ENCODE data around the gene ZFYVE28.

Gene ZFYVE28

DNA sequence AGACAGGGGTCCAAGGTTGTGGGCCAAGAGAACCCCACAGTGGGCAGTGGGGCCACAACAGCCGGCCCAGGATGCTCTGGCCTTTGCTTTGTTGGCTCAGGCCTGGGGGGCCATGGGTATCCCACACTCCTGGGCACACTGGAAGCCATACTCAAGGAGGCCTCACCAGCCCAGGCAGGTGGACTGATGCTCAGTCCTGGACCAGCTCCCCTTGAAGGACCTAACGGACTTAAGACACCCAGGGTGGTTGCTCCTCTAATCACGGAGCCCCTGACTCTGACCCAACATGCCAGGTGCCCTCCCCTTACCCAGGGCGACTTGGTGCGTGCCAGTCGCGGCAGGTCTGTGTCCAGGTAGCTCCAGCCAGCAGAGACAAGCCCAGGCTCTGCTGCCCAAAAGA lies 50.8 kb downstream of the ZFYVE28 start:
- DNase-seq (ENCODE audit: low spot score) = no peak

DNA sequence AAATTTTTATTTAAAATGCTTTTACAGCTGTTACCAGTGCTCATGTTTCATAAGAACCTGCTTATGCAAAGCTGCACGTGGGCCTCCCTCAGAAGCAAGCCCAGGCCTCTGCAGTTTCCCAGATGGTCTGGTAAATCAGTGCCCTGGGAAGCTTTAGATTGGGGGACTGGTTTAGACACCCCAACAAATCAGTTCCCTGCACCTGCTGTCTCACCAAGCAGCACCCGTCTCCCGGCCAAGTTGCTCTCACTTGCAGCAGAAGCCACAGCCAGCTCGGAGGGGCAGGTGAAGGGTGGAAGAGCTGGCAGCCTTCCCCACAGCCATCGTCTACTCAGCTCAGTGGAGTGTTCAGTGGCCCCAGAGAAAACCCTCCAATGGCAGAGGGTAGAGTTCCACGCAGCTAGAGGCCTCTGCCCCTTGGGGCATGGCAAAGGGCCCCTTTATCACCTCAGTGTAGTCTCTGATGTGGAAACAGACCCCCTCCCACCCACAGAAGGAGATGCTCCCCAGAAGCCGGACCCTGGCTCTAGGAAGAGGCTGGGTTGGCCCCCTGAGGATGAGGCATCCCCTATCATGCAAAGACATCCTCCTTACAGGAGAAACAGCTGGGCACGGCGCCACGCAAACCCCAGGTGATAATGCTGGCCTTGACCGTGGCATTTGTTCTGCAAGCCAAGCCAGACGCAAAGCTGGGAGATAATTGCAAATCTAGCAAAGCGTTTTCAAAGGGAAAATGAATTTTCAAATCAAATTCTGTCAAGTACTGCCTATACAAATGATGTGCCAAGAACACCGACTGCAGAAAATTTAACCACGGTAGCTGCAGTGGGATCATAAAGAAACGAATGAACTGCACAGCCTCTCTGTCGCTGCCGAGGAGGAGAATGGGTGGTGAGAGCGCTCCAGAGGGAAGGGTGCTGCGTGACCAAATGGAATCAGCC lies 51.9 kb downstream of the ZFYVE28 start:
- peak; percentile 27 for DNase-seq (ENCODE audit: low spot score)

DNA sequence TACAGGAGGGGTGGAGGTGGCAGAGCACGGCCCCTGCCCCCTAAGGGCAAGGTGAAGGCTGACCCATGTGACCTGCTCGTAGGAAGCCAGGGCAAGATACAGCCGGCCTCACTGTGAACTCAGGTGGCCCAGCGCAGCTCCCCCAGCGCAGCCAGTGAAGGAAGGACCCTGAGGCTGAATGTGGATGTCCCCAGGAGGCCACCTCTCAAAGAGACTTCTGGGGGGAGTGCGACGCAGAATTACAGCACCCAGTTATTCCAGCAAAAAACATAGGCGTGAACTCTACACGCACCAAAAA lies 52.6 kb downstream of the ZFYVE28 start:
- peak; percentile 26 for DNase-seq (ENCODE audit: low spot score)

DNA sequence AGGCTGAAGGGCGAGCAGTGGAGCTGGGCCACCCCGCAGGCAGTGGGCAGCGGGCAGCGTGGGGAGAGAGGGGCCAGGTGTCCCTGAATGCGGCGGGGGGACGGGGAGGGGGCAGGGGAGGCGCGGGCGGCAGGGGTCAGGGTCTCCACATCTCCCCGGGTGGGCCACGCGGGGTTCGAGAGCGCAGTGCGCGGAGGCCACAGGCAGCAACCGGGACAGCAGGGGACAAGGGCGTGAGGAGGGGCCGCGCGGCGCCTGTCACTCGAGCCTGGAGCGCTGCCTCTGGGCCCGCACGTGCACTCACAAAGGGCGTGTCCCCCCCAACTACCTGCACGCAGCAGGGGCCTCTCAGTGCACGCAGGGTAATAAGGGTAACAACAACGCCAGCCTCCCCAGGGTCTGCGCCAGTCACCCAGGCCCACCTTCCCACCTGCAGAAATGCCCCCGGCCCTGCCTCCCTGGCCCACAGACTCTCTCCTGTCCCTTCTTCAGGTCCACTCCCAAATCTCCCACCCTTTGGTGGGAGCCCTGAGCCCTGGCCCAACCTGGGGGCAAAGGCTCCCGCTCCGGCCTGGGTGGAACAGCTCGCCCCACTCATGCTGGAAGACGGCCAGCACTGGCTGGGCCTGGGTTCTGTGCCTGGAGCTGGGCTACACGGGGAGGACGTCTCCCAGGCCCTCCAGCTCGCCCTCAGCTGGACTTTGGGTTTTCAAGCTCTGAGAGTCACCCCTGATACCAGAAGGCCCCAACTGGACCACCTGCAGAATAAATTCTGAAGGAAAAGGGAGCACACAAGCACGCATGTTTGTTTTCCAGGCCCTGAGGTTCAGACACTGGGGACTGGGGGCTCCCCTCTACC lies 53.2 kb downstream of the ZFYVE28 start:
- peak; percentile 33 for DNase-seq (ENCODE audit: low spot score)

DNA sequence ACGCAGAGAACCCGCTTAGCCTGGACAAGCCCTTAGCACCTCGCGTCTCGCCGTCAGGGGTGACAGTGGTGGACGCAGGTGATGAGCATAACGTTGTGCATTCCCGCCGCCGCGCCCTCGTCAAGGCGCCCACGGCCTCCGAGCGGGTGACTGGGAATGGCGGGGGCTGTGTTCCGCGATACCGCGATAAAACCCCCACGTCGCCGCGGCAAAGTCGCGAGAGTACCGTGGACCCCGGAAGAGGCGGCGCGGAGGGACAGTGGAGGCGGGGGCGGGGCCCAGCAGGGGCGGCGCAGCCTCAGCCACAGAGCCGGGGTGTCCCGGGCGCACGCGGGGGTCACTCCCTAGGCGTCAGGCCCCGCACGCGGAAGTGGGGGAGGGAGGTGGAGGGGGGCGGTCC lies 53.8 kb downstream of the ZFYVE28 start:
- DNase-seq (ENCODE audit: low spot score) = peak; percentile 25

DNA sequence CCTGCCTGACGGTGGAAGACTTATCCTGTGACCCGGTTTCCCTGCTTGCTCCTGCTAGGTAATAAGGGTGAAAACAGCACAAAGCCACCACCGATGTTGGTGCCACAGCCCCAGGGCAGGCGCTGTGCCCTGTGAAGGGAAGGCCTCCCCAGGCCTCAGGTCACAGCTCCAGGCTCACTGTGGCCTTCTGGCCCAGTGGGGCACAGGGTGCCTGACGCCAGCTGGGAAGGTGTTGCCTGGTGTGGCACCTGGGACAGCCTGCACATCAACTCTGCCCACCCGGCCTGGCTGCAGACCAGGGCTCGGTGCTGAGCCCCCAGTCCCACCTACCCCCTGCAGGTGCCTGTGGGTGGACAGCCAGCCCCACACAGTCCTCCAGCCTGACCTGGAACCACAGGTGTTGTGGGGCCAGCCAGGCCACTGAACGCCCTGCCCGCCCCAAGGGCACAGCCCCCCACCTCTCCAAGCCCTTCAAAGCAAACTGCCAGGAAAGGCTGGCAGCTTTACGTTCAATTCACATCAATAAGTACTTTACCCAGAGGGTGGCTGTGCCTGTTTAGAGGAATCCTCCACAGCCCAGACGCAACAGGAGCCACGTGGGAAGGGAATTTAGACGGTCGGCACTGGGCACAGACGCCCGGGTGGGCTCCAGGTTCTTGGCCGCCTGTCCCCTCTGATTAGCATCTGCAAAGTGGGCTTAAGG lies 54.3 kb downstream of the ZFYVE28 start:
- DNase-seq (ENCODE audit: low spot score) = peak; percentile 26

DNA sequence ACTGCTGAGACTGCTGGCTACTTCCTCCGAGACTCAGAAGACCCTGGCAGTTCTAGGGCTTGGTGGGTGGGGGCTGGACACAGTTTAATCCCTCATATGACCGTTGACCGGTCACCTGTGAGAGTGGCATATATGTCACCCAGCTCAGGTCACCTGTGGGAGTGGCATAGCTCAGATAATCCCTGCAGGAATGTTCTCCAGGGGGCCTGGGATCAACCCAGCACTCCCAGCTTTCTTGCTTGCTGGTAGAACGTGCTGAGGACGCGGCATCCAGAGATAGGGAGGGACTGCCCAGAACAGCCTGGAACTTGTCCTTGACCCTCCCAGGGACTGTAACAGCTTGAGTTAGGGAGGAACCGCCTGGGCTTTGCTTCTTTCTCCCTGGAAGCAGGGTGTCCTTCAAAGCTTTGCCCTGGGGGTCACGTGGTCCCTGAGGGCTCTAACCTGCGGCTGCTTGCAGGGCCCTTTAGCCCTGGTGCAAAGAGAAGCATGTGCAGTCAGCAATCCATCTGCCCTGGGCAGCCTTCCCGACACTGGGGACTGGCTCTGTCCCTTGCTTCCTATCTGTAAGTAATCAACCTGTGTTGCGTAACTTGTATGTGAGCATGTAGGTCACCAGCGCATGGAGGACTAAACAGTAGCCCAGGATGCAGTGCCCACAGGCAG lies 55.3 kb downstream of the ZFYVE28 start:
- DNase-seq (ENCODE audit: low spot score) = peak; percentile 26

DNA sequence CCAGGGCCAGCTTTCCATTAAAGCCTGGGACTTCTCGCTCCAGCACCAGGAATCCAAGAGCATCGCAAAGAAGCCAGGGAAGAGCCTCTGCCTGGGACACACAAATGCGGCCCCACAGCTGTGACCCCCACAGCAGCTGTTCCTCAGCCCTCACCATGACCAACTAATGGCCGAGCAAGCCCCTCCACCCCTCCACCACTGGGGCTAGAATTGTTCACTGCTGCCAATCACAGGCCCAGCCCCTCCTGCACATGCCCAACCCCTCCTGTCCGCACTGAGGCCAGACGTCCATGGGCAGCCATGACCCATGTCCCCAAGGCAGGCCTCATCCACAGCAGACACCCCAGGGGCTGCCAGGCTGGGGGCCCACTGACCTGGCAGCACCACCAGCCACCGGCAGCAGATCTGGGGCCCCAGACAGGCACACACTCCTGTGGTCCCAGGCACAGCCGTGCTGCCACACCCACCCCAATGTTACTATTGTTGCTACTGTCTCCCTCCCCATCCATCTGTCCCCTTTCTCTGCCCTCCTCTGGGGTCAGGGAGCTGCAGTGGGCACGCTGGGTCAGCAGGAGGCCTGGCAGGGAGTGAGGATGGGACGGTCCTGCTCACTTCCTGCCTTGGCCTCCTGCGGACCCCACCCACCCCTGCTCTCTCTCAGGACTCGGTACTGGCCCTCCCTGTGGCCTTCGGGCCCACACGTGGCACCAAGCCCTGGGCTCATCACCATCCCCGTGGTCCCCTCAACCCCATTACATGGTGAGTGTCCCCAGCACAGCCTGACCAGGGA lies 56.0 kb downstream of the ZFYVE28 start:
- DNase-seq (ENCODE audit: low spot score) = peak; percentile 29

DNA sequence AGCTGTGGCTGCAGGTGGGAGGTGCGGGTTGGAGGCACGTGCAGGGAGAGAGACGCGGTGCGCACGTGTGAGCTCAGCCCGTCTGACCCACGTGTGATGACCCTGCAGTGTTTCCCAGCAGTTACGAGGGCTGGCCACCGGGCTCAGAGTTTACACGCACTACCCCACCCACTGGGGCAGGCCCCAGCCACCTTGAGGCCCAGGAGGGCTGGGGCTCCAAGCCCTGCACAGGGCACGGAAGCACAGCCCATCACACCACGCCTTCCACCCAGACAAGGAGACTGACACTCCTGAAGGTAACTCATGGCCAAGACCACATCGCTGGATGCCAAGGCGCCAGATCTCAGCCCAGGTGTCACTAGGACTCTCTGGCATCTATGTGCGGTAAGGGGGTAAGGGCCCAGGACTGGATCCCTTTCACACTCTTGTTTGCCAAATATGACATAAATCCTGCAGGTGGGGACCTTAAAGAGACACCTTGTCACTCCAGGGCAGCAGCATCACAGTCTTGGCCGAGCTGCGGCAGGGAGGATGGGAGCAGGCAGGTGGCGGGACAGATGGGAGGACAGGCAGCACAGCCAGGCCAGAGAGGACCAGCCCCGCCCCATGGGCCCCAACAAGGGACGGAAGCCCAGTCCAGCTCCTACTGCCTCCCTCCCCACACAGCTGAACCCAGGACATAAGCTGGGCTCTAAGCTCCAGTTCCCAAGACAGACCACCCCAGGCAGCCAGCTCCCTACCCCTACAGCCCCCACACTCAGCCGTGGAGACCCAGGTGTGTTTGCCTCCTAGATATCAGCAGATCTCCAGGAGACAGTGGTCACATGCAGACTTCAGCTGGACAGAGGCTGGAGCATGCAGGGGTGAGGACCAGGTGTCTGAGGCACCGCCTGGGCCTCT lies 56.8 kb downstream of the ZFYVE28 start:
- peak; percentile 41 for DNase-seq (ENCODE audit: low spot score)

DNA sequence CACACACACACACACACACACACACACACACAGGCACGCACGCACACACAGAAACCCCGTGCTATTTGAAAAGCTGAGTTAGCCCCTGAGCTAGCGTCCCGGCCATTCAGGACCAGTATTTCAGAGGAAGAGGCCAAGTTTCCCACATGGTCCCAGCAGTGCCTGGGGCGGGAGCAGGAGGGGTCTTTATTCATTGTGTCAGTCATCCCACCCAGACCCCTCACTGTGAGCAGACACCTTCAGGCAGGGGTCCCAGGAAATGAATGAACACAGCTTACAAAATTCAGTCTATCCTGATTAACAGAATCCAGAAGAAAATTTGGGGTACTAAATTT lies 58.1 kb downstream of the ZFYVE28 start:
- no peak for DNase-seq (ENCODE audit: low spot score)

DNA sequence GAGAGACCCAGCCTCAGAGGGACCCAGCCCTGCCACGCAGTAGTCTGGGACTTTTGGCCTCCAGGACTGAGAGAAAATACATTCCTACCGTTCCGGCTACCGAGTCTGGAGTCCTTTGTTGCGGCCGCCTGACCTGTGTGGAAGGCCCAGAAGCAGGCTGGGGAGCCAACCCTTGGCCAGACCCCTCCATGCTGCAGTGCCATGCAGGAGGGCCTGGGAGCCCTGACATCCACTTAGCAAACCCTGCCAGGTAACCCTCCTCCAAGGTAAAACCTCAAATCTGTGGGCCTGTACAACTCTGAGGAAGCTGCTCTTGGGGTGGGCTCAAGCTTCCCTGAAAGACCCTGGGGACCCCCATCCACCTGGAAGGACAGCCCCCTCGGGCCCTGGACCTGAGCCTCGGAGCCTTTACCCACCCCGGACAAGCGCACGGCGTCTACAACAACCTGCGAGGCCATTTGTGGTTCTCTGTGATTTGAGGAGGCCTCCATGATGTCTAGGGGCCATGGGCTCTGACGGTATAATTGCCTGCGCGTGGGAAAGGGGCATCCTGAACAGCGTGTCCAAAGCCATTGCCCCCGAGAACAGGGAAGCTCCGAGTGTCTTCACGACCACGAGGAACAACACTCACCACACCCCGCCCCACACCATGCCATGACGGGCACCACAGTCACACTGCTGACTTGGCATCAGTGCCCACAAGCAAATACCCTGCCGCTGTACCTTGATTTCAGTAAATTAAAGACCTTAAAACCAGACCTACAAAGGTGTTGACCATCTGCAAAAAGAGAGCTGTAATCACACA lies 58.7 kb downstream of the ZFYVE28 start:
- DNase-seq (ENCODE audit: low spot score) = no peak

DNA sequence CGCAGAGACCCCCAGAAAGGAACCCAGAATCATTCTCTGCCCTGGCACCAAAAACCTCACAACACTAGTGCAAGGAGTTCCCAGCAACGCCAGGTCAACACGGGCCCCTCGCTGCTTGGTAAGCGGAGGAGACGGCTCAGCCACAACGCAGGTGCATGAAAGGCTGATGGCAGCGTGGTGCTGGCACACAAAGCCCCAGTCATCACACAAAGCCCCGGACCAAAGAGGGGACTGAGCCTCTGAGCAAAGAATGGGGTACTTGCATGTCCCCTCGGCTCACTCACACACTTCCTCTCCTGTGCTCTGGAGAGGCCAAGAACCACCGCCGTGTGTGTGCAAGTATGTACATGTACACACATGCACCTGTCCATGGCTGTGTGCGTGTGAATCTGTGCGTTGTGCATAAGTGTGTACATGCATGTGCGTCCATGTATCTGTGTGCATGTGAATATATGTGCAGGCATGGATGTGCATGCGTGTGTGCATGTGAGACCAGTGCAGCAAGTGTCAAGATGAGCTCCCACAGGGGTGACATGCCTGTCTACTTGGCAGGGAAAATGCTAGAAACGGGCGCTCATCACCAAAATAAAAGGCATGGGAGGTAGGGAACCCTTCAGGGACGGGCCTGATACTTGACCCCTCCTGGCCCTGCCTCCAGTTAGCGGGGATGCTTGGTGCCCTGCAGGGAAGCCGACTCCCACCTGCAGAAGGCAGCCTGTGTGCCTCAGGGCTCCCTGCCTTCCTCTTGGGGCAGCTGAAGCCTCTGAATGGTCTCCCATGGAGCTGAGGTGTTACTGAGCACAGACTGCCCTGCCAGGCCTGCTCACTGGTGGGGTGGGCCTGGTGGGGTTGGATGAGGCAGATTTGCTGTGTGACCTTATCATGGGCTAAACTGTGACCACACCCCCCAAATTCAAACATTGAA lies 60.4 kb downstream of the ZFYVE28 start:
- peak; percentile 30 for DNase-seq (ENCODE audit: low spot score)

DNA sequence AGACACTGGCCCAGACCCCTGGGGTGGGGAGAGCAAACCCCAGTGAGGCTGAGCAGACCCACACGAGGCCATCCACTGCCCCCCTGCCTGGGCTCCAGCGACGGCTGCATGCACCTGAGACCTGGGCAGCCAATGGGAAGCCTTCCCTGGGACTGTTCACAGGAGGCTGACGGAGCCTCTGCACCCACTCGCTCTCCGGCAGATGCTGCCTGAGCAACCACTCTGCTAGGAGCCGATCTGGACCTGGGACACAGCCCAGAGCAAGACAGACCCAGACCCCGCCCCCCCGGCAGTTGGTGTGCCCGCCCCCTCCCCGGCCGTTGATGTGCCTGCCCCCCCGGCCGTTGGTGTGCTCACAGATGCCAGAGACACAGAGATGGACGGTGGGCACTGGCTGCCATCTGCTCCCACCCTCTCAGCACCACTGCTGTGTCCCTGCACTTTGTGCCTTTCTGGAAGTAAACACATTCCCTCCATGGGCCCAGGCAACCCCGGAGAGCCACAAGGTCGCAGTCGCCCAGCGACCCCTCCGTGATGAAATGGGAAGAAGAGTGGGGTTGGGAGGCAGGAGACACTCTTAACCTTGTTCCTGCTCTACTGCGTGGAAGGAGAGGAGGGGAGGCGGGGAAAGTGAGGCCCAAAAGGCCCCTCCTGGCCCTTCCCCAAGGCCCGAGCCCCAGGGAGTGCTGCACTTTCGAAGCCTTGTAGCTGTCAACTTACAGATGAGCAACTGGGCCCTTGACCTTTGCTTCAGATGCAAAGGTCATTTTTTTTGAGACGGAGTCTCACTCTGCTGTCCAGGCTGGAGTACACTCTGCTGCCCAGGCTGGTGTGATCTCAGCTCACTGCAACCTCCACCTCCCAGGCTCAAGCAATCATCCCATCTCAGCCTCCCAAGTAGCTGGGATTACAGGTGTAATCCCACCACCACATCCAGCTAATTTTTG lies 62.0 kb downstream of the ZFYVE28 start:
- peak; percentile 31 for DNase-seq (ENCODE audit: low spot score)

DNA sequence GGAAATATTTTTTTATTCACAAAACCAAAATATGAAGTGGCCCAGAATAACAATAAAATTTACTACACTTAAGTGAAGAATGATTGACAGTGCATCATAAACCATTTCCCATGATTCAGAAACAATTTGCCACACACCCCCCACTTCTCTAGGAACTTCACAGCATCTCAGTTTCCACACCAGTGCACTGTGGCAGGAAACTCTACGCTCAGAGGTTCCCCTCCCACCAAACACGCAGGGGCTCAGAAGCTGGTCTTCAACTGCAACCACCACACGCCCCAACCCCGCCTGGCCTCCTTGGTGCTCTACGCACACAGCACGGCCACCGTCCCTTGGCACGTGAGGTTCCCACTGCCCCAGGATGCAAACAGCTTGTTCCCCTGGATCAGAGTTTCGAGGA lies 63.7 kb downstream of the ZFYVE28 start:
- DNase-seq (ENCODE audit: low spot score) = no peak

DNA sequence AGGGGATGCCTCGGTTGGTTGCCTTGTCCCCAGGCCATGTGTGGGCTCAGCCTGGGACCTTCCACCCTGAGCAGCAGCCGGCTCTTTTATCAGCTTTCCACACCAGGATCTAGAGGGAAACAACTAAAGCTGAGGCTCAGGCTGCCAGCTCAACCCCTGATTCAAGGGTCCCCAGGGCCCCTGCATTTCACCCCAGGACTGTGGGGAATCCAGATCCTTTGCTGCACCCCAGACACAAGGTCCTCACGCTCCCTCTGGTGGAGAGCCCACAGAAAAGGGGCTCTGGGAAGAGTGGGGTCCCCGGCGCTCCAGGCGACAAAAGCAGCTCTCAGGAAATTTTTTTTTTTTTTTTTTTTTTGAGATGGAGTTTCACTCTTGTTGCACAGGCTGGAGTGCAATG lies 64.3 kb downstream of the ZFYVE28 start:
- DNase-seq (ENCODE audit: low spot score) = peak; percentile 61

DNA sequence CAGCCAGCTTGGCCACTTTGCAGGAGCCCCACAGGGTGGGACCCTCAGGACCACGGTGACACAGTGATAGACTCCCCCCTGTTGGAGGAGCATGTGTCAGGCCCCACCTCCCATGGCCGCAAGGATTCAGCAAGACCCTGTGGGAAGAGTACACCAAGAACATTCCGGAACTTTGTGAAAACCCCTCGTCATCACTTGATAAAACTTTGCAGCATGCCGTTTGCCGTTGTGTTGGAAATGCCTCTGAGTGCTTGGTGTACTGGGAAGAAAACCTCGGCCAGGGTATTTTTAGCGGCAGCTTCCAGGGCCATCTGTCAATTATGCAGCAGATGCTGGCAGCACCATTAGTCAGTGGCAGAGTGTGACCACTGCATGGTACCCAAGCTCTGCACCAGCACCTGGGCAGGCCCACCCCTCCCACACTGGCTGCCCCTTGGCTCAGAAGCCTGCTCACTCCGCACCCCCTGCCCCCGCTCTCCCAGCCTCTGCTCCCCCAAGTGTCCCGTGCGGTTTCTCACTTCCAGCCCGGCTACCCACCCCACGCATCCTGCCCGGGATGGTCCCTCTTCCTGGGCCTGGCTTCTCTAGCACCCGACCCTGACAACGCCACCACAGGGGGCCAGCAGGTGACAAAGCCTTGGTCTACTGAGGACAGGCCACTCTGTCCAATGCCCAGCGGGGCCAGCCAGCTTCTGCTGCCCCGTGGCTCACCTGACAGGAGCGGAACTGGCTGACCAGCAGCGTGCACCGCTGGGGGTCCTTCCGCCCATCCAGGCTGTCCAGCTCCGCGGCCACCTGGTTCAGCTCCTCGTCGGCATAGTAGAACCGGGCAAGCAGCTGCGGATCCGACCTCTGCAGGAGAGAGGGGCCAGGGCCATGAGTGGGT lies 65.0 kb downstream of the ZFYVE28 start:
- DNase-seq (ENCODE audit: low spot score) = peak; percentile 48
